ENCODE data around the gene DBNDD1.

The DBNDD1 gene

DNA sequence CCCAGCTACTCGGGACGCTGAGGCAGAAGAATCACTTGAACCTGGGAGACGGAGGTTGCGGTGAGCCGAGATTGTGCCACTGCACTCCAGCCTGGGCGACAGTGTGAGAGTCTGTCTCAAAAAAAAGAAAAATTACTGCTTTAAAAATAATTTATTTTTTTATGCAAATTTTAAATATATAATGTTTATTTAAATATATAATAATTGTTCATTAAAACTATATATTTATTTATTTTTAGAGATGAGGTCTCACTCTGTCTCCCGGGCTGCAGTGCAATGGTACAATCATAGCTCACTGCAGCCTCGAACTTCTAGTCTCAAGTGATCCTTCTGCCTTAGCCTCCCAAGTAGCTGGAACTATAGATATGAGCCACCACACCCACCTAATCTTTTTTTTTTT, 15.2 kb upstream of the DBNDD1 start:
- no peak for DNase-seq

DNA sequence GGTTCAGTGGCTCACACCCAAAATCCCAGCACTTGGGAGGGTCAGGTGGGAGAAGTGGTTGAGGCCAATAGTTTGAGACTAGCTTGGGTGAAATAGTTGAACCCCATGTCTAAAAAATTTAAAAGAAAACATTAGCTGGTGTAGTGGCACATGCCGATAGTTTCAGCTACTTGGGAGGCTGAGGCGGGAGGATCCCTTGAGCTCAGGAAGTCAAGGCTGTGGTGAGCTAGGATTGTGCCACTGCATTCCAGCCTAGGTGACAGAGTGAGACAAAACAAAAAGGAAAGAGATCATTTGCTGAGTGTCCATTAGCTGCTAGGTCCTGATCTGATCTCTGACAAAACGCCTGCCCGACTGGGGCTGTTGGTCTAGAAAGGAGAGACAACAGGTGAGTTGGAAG, 14.1 kb upstream of the DBNDD1 start:
- DNase-seq: no peak

DNA sequence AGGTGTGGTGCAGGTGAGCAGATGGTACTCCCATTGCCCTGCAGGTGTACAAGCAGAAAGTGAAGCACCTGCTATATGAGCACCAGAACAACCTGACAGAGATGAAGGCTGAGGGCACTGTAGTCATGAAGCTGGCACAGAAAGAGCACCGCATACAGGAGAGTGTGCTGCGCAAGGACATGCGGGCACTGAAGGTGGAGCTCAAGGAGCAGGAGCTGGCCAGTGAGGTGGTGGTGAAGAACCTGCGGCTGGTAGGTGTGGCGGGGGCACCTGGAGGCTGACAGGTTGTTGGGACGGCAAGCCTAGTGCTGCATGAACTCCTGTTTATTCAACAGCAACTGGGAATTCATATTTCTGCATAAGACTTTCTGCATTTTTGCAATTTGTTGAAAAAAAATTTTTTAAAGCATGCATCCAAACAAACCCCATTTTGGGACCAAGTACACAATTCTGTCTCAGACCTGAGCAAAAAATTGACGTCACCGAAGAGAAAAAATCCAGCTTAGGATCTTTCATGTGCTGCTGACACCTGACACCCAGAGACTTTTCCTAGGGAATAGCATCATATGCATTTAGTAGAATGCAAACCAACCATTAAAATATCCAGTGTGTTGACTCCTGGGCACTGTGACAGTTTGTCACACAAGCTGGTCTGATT, 13.5 kb upstream of the DBNDD1 start:
- DNase-seq: no peak

DNA sequence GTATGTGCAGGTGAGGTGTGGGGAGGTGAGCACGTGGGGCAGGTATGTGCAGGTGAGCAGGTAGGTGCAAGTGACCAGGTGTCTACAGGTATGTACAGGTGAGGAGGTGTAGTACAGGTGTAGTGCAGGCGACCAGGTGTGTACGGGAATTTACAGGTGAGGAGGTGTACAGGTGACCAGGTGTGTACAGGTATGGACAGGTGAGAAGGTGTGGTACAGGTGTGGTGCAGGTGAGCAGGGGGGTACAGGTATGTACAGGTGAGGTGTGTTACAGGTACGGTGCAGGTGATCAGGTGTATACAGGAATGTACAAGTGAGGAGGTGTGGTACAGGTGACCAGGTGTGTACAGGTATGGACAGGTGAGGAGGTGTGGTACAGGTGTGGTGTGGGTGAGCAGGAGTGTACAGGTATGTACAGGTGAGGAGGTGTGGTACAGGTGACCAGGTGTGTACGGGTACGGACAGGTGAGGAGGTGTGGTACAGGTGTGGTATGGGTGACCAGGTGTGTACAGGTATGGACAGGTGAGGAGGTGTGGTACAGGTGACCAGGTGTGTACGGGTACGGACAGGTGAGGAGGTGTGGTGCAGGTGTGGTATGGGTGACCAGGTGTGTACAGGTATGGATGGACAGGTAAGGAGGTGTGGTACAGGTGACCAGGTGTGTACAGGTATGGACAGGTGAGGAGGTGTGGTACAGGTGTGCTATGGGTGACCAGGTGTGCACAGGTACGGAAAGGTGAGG, 12.8 kb upstream of the DBNDD1 start:
- DNase-seq: no peak

DNA sequence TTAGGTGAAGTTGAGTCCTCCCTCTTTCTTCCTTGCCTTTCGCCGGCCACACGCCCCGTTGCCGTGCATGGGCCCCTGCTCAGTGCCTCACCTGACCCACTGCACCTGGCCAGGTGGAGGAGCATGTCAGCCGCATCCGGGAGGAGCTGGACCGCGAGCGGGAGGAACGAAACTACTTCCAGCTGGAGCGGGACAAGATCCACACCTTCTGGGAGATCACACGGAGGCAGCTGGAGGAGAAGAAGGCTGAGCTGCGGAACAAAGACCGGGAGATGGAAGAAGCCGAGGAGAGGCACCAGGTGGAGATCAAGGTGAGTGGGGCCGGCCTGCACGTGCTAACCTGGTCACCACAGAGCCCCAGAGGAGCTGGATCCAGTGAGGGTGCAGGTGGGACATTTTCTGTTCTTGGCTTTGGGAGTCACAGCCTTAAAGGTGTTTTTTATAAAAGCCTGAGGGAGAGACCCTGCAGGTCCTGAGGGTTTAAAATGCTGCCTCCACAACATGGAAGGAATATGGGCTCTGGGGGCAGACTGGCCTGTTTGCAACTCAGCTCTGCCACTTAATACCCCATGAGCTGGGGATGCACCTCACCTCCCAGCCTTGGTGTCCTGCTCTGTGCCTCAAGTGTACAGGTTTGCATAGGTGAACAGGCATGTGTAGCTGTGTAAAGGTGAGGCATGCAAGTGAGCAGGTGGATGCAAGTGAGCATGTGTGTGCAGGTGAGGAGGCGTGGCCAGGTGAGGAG, 12.1 kb upstream of the DBNDD1 start:
- DNase-seq: no peak

DNA sequence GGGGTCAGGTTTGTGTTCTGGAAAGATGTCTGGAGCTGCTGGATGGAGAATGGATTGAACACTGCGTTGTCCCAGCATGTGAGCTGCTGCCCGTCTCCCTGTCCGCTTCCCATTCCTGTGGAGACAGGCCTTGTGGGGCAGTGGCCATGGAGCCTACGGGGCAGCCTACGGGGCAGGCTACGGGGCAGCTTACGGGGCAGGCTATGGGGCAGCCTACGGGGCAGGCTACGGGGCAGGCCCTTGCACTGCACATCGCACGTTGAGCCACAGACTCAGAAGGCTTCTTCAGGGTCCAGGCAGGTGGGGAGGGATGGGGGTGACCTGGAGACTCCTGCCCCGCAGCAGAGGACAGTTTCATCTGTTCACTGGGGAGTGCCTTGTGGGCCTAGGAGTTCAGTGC, 9.7 kb upstream of the DBNDD1 start:
- no peak for DNase-seq

DNA sequence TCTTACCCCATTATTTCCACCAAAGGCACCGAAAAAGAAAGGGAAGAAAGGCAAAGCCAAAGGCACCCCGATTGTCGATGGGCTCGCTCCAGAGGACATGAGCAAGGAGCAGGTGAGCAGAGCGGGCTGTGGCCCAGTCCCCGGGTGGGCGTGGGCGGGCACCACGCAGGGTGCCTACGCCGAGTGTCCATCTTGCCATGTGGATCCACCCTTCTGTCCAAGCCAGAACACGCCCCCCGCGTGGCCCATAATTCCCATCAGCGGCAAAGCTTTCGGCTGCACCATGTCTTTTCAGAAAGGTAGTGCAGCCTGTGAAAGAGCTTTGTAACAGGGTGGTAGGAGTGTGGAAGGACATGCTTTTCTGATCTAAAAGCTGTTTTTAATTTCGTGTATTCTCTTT, 8.4 kb upstream of the DBNDD1 start:
- no peak for DNase-seq

DNA sequence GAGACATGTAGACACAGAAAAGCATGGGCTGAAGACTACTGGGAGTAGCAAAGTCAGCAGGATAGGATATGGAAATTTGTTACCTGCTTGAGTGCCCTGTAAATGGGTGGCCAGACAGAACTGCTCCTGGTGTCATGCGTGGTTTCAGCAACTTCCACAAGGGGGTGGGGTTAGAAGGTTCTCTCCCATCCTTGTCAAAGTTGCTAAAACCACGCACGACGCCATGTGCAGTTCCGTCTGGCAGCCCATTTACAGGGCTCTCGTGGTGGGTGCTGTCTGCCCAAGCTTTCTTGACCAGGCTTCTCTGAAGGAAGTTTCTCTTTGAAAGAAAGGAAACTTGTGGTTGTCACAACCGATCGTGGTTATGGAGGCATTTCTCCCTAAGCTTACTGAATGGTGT, 6.9 kb upstream of the DBNDD1 start:
- no peak for DNase-seq

DNA sequence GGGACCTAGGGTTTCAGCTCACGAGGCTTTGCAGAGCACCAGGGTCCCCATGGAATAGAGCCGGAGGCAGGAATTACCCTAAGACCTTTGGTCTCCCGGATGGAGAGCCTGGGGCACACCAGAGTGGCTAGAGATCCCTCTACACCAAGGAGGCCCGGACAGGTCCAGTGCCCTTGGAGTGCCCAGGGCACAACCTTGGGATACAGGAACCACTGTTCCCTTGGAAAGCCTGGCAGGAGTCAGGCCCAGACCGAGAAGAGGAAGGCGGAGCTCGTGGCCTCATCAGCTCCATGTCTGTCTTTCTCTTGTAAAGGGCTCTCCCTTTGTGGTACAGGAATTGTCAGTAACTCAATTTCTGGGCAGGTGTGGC, 3.8 kb upstream of the DBNDD1 start:
- DNase-seq: no peak

DNA sequence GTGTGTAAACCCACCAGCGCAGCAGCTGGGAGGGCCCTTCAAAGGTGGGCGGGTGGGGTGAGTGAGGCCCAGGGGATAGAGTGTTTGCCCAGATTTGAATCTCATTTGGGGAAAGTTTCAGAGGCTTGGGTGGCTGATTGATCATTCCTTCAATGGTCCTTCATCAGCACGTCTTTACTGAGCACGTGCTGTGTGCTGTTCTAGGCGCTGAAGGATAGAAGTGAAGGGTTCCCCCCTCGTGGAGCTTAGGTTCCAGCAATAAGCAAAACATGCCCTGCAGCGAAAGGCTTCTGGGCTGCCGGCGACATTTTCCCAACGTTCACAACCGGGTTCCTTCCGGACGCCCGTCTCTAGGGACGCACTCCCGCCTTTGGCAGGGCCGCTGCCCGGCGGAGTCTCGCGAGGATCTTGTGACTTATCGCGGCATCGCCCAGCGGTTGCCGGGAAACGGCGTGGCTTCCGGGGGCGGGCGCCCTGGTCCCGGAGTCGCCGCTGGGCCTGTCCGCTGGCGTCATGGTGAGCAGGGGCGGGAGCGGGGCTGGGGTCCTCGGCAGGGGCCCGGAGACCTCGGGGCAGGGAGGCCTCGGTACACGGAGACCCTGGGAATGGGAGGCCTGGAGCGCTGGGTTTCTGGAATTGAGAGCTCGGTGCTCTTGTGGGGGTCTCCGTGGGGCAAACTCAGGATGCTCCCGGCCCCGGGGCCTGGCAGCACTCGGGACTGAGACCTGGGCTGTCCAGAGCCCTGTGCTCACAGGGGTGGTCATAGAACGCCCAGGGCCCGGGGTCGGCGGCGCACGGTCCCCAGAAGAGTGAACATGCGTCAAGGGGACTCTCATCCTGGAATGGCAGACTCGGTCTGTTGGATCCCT, 3.2 kb upstream of the DBNDD1 start:
- DNase-seq: peak; percentile 46

DNA sequence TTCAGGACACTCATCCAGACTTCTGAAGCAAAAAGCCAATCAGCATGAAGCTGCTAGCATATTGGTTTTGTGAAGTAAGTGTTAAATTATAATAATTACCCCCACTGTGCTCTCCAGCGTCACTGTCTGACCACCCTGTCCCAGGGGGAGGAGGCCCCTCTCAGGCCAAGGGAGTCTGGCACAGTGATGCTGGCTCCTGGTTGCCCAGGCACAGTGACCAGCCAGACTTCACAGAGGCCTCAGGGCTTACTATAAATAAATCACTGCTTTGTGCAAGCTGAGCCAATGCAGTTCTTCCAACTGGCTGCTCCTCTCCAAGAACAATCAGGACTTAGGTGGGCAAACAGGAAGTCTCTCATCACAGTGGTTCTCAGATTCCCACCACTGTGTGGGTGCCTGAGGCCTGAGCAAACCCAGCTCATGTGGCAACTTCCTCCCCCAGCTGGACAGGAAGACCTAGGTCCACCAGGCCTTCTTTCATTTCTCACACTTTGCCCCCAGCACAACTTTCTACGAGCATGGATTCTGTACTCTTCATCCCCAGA, 1.7 kb upstream of the DBNDD1 start:
- DNase-seq: no peak

DNA sequence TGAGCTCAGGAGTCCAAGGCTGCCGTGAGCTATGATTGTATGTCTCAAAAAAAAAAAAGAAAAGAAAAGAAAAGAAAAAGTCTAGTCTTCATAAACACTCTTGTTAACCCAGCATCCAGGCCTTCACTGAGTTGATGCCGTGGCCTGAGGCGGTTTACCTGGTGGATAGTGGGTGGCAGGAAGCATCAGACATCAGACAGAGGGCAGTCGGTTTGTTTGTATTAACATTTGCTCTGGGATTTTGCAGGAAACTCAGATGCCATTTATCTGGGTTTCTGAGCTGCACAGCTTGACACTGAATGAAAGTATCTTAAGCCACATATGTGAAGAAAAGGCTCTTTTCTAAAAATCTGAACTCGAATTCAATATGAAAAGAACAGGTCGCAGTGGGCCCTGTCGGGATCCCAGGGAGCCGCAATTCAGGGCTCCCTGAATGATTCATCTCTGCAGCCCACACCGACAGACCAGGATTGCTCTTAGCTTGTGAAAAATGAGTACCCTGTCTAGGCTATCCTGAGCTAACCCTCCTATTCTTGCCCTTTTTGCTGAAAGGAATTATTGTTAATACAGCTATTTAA, 1.1 kb upstream of the DBNDD1 start:
- no peak for DNase-seq

DNA sequence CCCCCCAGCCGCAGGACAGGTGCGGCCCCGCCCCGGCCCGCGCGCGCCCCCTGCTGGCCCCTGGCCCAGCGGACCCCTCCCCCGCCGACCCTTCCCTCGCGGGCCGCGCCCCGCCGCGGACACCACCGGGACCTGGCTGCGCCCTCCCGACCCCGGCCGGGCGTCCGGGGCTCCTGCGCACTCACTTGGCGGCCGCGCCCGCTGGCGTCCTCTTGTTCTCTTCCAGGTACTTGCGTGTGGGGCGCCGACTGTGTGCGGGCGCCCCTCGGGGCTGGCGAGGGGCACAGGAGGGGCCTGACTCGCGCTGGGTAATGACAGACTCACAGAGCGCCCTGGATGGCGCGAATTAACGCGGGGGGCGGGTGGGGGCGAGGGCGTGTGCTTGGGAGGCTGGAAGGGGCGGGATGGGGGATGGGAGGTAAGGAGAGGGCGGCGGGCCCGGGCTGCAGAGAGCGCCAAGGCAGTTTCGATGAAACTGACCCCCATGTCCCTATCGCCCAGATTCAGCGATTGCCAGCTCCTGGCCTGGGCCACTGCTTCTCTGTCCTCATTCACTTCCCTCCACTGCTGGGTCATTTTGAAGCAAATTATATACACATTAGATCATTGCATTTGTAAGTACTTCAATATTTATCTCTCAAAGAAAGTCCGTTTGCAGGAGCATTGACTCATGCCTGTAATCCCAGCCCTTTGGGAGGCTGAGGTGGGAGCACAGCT, 445 bp upstream of the DBNDD1 start:
- no peak for DNase-seq

DNA sequence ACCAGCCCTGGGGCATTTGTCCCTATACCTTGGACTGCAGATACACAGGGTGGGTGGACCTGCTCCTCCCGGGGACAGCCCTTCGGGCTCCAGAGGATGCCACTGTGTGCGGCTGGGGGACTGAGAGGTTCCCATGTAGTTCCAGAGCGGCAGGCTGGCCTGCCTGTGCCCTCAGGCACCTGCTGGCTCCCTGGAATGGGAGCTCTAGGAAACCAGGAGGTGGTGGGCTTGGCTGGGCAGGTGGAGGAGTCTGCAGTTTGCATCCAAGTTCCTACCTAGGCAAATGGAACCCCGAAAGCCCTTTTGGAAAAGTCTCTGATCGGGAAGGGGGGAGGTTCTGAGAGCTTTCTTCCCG, 982 bp downstream of the DBNDD1 start:
- DNase-seq: no peak

DNA sequence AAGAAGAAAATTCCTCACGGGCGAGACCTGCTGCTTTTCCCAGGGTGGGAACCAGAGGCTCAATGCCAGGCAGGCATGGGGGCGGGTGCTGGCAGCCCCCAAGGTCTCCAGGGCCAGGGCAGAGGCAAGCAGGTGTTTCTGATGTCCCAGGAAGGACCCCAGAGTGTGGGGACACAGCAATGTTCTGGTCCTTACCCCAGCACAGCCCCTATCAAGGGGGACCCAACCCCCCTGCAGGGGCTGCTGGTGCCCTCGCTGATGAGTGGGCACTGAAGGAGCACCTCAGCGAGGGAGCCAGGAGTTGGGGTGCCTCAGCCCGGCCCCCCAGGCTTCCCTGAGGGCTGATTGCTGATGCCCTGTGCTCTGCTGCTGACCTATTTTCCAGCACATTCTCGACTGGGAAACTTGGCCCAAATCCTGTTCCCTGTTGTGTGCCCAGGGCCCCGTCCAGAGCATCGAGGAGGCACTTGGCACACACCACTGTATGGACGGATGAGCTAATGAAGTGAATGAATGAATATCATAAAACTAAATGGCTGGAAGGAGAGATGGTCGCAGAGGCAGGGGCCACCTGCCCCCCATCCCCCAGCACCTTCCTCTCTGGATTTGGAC, 2.8 kb downstream of the DBNDD1 start:
- no peak for DNase-seq

DNA sequence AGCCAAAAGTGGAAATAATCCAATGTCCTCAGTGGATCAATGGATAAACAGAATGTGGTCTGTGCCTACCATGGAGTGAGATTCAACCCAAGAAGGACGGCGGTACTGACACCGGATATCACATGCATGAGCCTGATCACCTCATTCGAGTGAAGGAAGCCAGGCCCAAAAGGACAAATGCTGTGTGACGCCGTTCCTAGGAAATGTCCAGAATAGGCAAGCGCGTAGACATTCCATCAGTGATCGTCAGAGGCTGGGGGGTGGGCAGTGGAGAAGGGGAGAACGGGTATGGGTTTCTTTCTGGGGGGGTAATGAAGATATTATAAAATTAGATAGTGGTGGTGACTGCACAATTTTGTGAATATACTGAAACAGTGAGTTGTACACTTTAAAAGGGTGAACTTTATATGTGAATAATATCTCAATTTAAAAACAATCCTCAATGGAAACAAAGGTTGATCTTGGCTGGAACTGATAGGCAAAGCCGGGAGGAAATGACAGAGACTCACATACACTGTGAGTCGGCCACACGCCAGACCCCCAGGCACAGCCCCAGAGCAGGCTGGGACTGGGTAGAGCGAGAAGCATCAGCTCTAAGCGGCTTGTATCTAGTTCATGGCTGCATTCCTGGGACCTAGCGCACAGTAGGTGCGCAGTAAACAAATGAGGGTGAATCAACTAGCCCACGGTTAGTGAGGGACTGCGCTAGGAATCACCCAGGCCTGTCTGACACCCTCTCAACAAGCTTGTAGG, 3.5 kb downstream of the DBNDD1 start:
- no peak for DNase-seq

DNA sequence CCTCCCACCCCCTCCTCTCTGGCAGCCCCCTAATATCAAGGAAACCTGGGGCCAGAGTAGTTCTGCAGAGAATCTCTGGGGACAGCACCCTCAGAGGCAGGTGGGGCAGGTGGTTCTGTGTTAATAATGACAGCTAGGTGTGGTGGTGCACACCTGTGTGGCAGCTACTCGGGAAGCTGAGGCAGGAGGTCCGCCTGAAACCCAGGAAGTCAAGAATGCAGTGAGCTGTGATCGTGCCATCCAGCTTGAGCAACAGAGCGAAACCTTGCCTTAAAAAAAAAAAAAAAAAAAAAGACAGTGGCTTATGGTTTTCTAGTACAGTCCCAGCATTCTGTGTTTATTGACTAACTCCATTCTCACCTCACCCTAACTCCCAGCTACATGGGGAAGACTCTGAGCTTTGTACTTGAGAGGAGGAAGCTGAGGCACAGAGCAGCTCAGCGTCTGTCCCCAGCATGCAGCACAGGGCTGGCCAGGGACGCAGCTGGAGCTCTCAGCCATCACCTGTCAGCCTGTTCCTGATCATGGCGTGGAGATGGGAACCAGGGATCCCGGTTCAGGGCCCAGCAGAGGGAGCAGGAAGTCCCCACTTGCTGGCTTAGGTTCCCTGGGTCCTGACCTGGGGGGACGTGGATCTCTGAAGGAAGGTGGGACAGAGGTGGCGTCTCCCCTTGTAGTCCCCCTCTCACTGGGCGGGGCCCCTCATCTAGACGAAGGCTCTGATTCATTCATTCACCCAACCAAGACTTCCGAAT, 6.1 kb downstream of the DBNDD1 start:
- DNase-seq: no peak

DNA sequence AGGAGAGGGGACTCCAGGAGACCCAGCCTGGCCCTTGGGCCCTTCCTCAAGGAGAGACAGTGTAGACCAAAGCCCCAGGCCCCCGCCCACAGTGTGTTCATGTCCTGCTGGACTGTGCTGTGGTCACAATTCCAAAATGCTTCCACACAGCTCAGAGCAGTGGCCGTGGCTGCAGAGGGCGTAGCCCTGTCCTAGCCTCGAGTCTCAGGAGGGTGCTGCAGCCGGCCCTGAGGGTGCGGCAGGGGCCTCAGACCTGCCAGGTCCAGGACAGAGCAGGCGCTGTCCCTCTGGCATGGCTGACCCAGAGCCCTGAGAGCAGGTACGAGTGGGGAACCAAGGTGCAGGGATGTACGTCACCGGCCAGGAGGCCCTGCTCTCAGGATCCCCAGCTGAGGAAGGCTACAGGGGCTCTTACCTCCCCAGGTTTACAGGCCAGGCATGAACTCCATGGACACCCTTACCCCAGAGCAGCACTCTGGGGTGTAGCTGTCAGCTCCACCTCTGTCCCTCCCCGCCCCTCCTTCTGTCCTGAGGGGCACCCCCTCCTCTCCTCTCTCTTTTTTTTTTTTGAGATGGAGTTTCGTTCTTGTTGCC, 7.3 kb downstream of the DBNDD1 start:
- no peak for DNase-seq

DNA sequence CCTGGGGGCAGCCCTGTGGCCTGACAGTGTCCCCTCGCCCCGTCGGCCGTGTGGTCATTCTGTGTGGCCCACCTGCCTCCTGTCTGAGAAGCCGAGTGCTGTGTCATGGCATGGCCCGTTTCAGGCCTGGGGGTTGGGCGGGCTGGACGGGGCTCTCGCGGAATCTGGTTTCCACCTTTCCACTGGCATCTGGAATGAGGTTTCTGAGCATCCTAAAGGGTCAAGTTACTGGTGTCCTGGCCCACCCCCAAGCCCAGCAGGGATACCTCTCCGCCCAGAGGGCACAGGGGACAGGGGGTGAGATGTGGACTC, 7.8 kb downstream of the DBNDD1 start:
- DNase-seq: no peak
